Gastroesophageal sphincter (tissue), 4 donors: ENCODE results near the gene NCKAP5. TPM values are rescaled to one million over a fixed set of nuclear protein-coding genes. Genes with fewer than 3 reads are reported as not detected.

Experiments used
- ATAC-seq: fragments of 150-250 bp; one replicate; pipeline ENCODE4 v1.9.1; 2016; ENCODE audit warnings: mild to moderate bottlenecking, moderate library complexity
- H3K27ac ChIP-seq, 4 donors: fragments of 200-600 bp; sonication (generic) in 3 of 4; 1 replicate in 3 of 4; 2 replicates in 1 of 4; pipeline ENCODE4 v1.5.1; 2016 to 2019
- H3K27me3 ChIP-seq: fragments of 200-600 bp; sonication (generic); one replicate; pipeline ENCODE4 v1.5.1; 2019
- H3K36me3 ChIP-seq, 2 donors: fragments of 200-600 bp; sonication (generic); one replicate each; pipeline ENCODE4 v1.5.1; 2019; ENCODE audit warnings: control low read depth in 1 of 2
- H3K4me1 ChIP-seq, 3 donors: fragments of 200-600 bp; sonication (generic); 1 replicate in 2 of 3; 2 replicates in 1 of 3; pipeline ENCODE4 v1.5.1; 2016 to 2019; ENCODE audit warnings: control low read depth in 2 of 3
- H3K4me3 ChIP-seq, 2 donors: fragments of 200-600 bp; sonication (generic); one replicate each; pipeline ENCODE4 v1.5.1; 2019; ENCODE audit warnings: mild to moderate bottlenecking in 1 of 2, moderate library complexity in 1 of 2
- H3K9me3 ChIP-seq, 3 donors: fragments of 200-600 bp; sonication (generic); one replicate each; pipeline ENCODE4 v1.5.1; 2017 to 2019; ENCODE audit warnings: control low read depth in 2 of 3
- CTCF ChIP-seq, 4 experiments: fragments of 200-600 bp in 2 of 4; fragments of 450-650 bp in 2 of 4; sonication (generic) in 1 of 4; IDR thresholded peaks; one replicate each; pipeline ENCODE4 v1.5.1; 2017 to 2019; ENCODE audit warnings: antibody characterized with exemption in 4 of 4, mild to moderate bottlenecking in 2 of 4, moderate library complexity in 2 of 4
- EP300 ChIP-seq: sonication (generic); formaldehyde crosslinking; IDR thresholded peaks from one replicate; pipeline ENCODE4 v1.6.1; 2017; ENCODE audit warnings: antibody characterized with exemption, mild to moderate bottlenecking
- POLR2A ChIP-seq, 2 donors: fragments of 450-650 bp; IDR thresholded peaks; one replicate each; pipeline ENCODE4 v1.6.1; 2017; ENCODE audit warnings: antibody characterized with exemption in 2 of 2, mild to moderate bottlenecking in 2 of 2, moderate library complexity in 1 of 2
- POLR2AphosphoS5 ChIP-seq: sonication (generic); formaldehyde crosslinking; IDR thresholded peaks from one replicate; pipeline ENCODE4 v1.6.1; 2017; ENCODE audit warnings: antibody characterized with exemption
- WGBS, 2 donors: methylation state at CpG; one replicate each; pipeline ENCODE4 v1.1.5; 2018; ENCODE audit warnings: low coverage in 1 of 2; 5-methylcytosine and 5-hydroxymethylcytosine counted together
- total RNA-seq, 4 donors: library from RNA; depleted of rRNA; stranded (reverse); fragments of >200 nt; gene quantifications; one replicate each; pipeline ENCODE4 v1.1.0, GENCODE V29; 2016

Gene NCKAP5
- total RNA-seq, 4 donors from 2014 or later, result 0.16 to 0.57 (median 0.33) TPM

GRCh38 chr2:132965460-132965859, 602.8 kb downstream of the NCKAP5 start:
- Histone ChIP-seq H3K27me3 (no peaks in the 10 kb centered on the region), H3K27ac (no peak overlapping the region), H3K4me3 (no peak overlapping the region), H3K36me3 (no peaks in the 10 kb centered on the region), H3K9me3 (no peaks in the 10 kb centered on the region), H3K4me1 (no peaks in the 10 kb centered on the region)
- no peak for ATAC-seq
- no peak for TF ChIP-seq EP300

GRCh38 chr2:132963161-132963560, 605.1 kb downstream of the NCKAP5 start:
- WGBS, 2 donors, result 38 to 51% methylated on average over 2 of the region's 2 CpGs

GRCh38 chr2:132958887-132959286, 609.4 kb downstream of the NCKAP5 start:
- 88 to 93% methylated on average over 2 of the region's 2 CpGs for WGBS, 2 donors
- H3K9me3 ChIP-seq, result no peaks in the 10 kb centered on the region
- no peak for TF ChIP-seq CTCF (IDR thresholded peaks at IDR 0.05)
- no peak for TF ChIP-seq EP300
- H3K4me3 ChIP-seq, result no peak overlapping the region
- ATAC-seq, result no peak
- H3K27me3 ChIP-seq, result no peaks in the 10 kb centered on the region
- H3K4me1 ChIP-seq, result no peaks in the 10 kb centered on the region
- no peak overlapping the region for H3K27ac ChIP-seq
- H3K36me3 ChIP-seq, result no peaks in the 10 kb centered on the region

More at GRCh38 chr2:132963161-132963560, 605.1 kb downstream of the NCKAP5 start:
- no peaks in the 10 kb centered on the region for H3K27me3 ChIP-seq
- no peak overlapping the region for H3K27ac ChIP-seq
- no peak for TF ChIP-seq CTCF (IDR thresholded peaks at IDR 0.05)
- no peak for TF ChIP-seq EP300
- no peaks in the 10 kb centered on the region for H3K4me1 ChIP-seq
- no peaks in the 10 kb centered on the region for H3K9me3 ChIP-seq
- H3K36me3 ChIP-seq, result no peaks in the 10 kb centered on the region
- H3K4me3 ChIP-seq, result no peak overlapping the region
- ATAC-seq, result no peak

- H3K4me1 ChIP-seq, result no peaks in the 10 kb centered on the region
- no peaks in the 10 kb centered on the region for H3K36me3 ChIP-seq
- no peak overlapping the region for H3K4me3 ChIP-seq
- no peaks in the 10 kb centered on the region for H3K9me3 ChIP-seq
- no peak overlapping the region for H3K27ac ChIP-seq
- ATAC-seq, result no peak
- 80 to 100% methylated on average over 3 to 6 of the region's 6 CpGs for WGBS, 2 donors
- no peaks in the 10 kb centered on the region for H3K27me3 ChIP-seq
- TF ChIP-seq CTCF (IDR thresholded peaks at IDR 0.05) (no peak), POLR2A (IDR thresholded peaks at IDR 0.05) (no peak), POLR2AphosphoS5 (no peak), EP300 (no peak)
Measured at GRCh38 chr2:132955871-132956615, 612.2 kb downstream of the NCKAP5 start.

GRCh38 chr2:132953771-132954170, 614.5 kb downstream of the NCKAP5 start:
- H3K27me3 ChIP-seq, result no peaks in the 10 kb centered on the region
- 82% methylated on average over 1 of the region's 1 CpG; no CpG with 5 or more reads in 1 of the 2 donors for WGBS, 2 donors
- no peaks in the 10 kb centered on the region for H3K36me3 ChIP-seq
- TF ChIP-seq CTCF (IDR thresholded peaks at IDR 0.05) (no peak), EP300 (no peak), POLR2A (IDR thresholded peaks at IDR 0.05) (no peak), POLR2AphosphoS5 (no peak)
- H3K4me1 ChIP-seq, result no peaks in the 10 kb centered on the region
- no peak overlapping the region for H3K4me3 ChIP-seq
- H3K9me3 ChIP-seq, result no peaks in the 10 kb centered on the region
- ATAC-seq, result no peak
- no peak overlapping the region for H3K27ac ChIP-seq
